ENCODE results near the gene INSR. TPM values are rescaled to one million over a fixed set of nuclear protein-coding genes. Genes with fewer than 3 reads are reported as not detected.

Gene INSR
- 35.8 and 57.5 TPM in 2 replicates for total RNA-seq

GRCh38 chr19:7293762-7294557 is at the start of gene INSR:
INSR (minus strand) TSS chr19:7294414; CDS start chr19:7293891, 523 bp downstream.

GRCh38 chr19:7069042-7069903 is 224.9 kb downstream of the INSR start, which contains the start of gene ZNF557:
ZNF557 (plus strand) TSS chr19:7069703; CDS start chr19:7075075, 5,372 bp downstream.

Other genes with a start within 250 kb of the INSR start
- not detected in 2 replicates for gene MBD3L2, start 245.1 kb downstream of the INSR start, total RNA-seq
- not detected in 2 replicates for gene MBD3L3, start 235.7 kb downstream of the INSR start, total RNA-seq
- 11.2 and 13.4 TPM in 2 replicates for gene ZNF557, start 224.7 kb downstream of the INSR start, total RNA-seq
- 27.1 and 39.2 TPM in 2 replicates for gene ARHGEF18, start 54.5 kb upstream of the INSR start, total RNA-seq
- 0.85 and 1.4 TPM in 2 replicates for gene PEX11G, start 194.6 kb upstream of the INSR start, total RNA-seq
- 10.2 and 14.2 TPM in 2 replicates for gene ZNF358, start 221.7 kb upstream of the INSR start, total RNA-seq
- gene MCOLN1, start 228.2 kb upstream of the INSR start, total RNA-seq: 4.5 and 5.2 TPM in 2 replicates
- gene PNPLA6, start 241.3 kb upstream of the INSR start, total RNA-seq: 75.9 and 100 TPM in 2 replicates

All from endothelial cell of coronary artery (primary cell).